HEK293T (cell line): ENCODE measurements around the gene COL26A1.

Source experiments
- ARNT ChIP-seq: fragments of 450-650 bp; IDR thresholded peaks from 2 replicates; pipeline ENCODE4 v1.6.1; 2017; ENCODE audit warnings: mild to moderate bottlenecking
- ELF4 ChIP-seq: fragments of 450-650 bp; IDR thresholded peaks from 2 replicates; pipeline ENCODE4 v1.6.1; 2017; ENCODE audit warnings: antibody characterized with exemption
- HDGF ChIP-seq: fragments of 450-650 bp; IDR thresholded peaks from 2 replicates; pipeline ENCODE4 v1.6.1; 2017; ENCODE audit warnings: antibody characterized with exemption, borderline replicate concordance
- L3MBTL2 ChIP-seq: fragments of 450-650 bp; conservative IDR thresholded peaks from 2 replicates; pipeline ENCODE4 v1.6.1; 2016; ENCODE audit warnings: mild to moderate bottlenecking
- NFRKB ChIP-seq: fragments of 450-650 bp; IDR thresholded peaks from 2 replicates; pipeline ENCODE4 v1.6.1; 2016; ENCODE audit warnings: mild to moderate bottlenecking, moderate library complexity
- SUZ12 ChIP-seq: fragments of 450-650 bp; IDR thresholded peaks from 2 replicates; pipeline ENCODE4 v1.6.1; 2016; ENCODE audit warnings: mild to moderate bottlenecking
- TARDBP ChIP-seq: fragments of 450-650 bp; IDR thresholded peaks from 2 replicates; pipeline ENCODE4 v1.6.1; 2016
- ZNF384 ChIP-seq: fragments of 450-650 bp; IDR thresholded peaks from 2 replicates; pipeline ENCODE4 v1.6.1; 2016

- TF ChIP-seq ELF4 (no peak), TARDBP (no peak), HDGF (no peak), SUZ12 (no peak), L3MBTL2 (no peak), NFRKB (no peak), ARNT (no peak), ZNF384 (no peak)
Measured at GRCh38 chr7:101510297-101510696, 147.6 kb downstream of the COL26A1 start.
